Breast epithelium (tissue), 4 donors: ENCODE measurements around the gene LEPROT. TPM values are rescaled to one million over a fixed set of nuclear protein-coding genes. Genes with fewer than 3 reads are reported as not detected.

ENCODE experiments used
- DNase-seq, 2 donors: peaks; one replicate each; pipeline ENCODE4 v3.0.0-alpha.2; 2019; ENCODE audit warnings: low spot score in 2 of 2
- H3K27ac ChIP-seq, 2 donors: fragments of 200-600 bp; sonication (generic) in 1 of 2; one replicate each; pipeline ENCODE4 v1.5.1; 2016 to 2019; ENCODE audit warnings: mild to moderate bottlenecking in 1 of 2
- H3K27me3 ChIP-seq, 2 donors: fragments of 200-600 bp; sonication (generic) in 1 of 2; one replicate each; pipeline versions ENCODE4 v1.5.1 to v1.6.0; 2017 to 2019; ENCODE audit warnings: control low read depth in 1 of 2, mild to moderate bottlenecking in 1 of 2
- H3K36me3 ChIP-seq: fragments of 200-600 bp; one replicate; pipeline ENCODE4 v1.5.1; 2019
- H3K4me1 ChIP-seq, 2 donors: fragments of 200-600 bp; sonication (generic); one replicate each; pipeline ENCODE4 v1.5.1; 2016 to 2019; ENCODE audit warnings: control low read depth in 1 of 2
- H3K4me3 ChIP-seq, 3 donors: fragments of 200-600 bp; sonication (generic); 1 replicate in 2 of 3; 2 replicates in 1 of 3; pipeline ENCODE4 v1.5.1; 2016 to 2019; ENCODE audit warnings: mild to moderate bottlenecking in 3 of 3, moderate library complexity in 2 of 3
- H3K9me3 ChIP-seq, 2 donors: fragments of 200-600 bp; sonication (generic) in 1 of 2; one replicate each; pipeline ENCODE4 v1.5.1; 2016 to 2019; ENCODE audit warnings: control low read depth in 1 of 2
- CTCF ChIP-seq, 3 donors: fragments of 450-650 bp; IDR thresholded peaks; one replicate each; pipeline ENCODE4 v1.5.1; 2016 to 2017; ENCODE audit warnings: antibody characterized with exemption in 3 of 3, mild to moderate bottlenecking in 3 of 3, moderate library complexity in 3 of 3
- POLR2A ChIP-seq: fragments of 450-650 bp; IDR thresholded peaks from one replicate; pipeline ENCODE4 v1.6.1; 2016; ENCODE audit warnings: antibody characterized with exemption, mild to moderate bottlenecking, moderate library complexity
- POLR2AphosphoS5 ChIP-seq, 3 donors: sonication (generic); formaldehyde crosslinking; IDR thresholded peaks; one replicate each; pipeline ENCODE4 v1.6.1; 2017; ENCODE audit warnings: antibody characterized with exemption in 3 of 3
- intact Hi-C: fragments of 100-400 bp; cut with DNase I; formaldehyde crosslinking; loops from one replicate; pipeline ENCODE4 v1.15.1; 2023; ENCODE audit warnings: low total_unique reads
- total RNA-seq, 3 donors: library from RNA; depleted of rRNA; stranded (reverse); fragments of >200 nt; gene quantifications; one replicate each; pipeline ENCODE4 v1.1.0, GENCODE V29; 2016

Gene LEPROT
- total RNA-seq, 3 donors from 2014 or later: 71.1 to 103 (median 75.5) TPM

GRCh38 chr1:65409816-65410326 lies 10.6 kb upstream of the LEPROT start:
- TF ChIP-seq CTCF (IDR thresholded peaks at IDR 0.05): no peak
- no peak for TF ChIP-seq POLR2A
- no peak for TF ChIP-seq POLR2AphosphoS5 (IDR thresholded peaks at IDR 0.05)
- H3K36me3 ChIP-seq: no peaks in the 10 kb centered on the region
- no peaks in the 10 kb centered on the region for H3K9me3 ChIP-seq
- H3K27me3 ChIP-seq: no peaks in the 10 kb centered on the region
- H3K4me1 ChIP-seq: no peaks in the 10 kb centered on the region
- no peak overlapping the region for H3K27ac ChIP-seq
- H3K4me3 ChIP-seq: no peak overlapping the region
- no peak for DNase-seq
- intact Hi-C loops: loop anchor here (5.0 kb wide), 1 partner anchor 1257 kb away; no protein-coding TSS in a partner anchor

GRCh38 chr1:65412256-65412983 lies 8.0 kb upstream of the LEPROT start:
- no peak for TF ChIP-seq POLR2A
- TF ChIP-seq POLR2AphosphoS5 (IDR thresholded peaks at IDR 0.05): no peak
- no peak for TF ChIP-seq CTCF (IDR thresholded peaks at IDR 0.05)
- H3K4me1 ChIP-seq: no peaks in the 10 kb centered on the region
- no peak overlapping the region for H3K27ac ChIP-seq
- H3K9me3 ChIP-seq: no peaks in the 10 kb centered on the region
- intact Hi-C loops: no loop called here
- DNase-seq: no peak
- H3K4me3 ChIP-seq: no peak overlapping the region
- H3K27me3 ChIP-seq: no peaks in the 10 kb centered on the region
- H3K36me3 ChIP-seq: no peaks in the 10 kb centered on the region

- Histone ChIP-seq H3K9me3 (no peaks in the 10 kb centered on the region), H3K4me1 (no peaks in the 10 kb centered on the region), H3K4me3 (no peak overlapping the region), H3K27ac (no peak overlapping the region), H3K36me3 (no peaks in the 10 kb centered on the region), H3K27me3 (no peaks in the 10 kb centered on the region)
- intact Hi-C loops: no loop called here
- DNase-seq: no peak
- TF ChIP-seq POLR2AphosphoS5 (IDR thresholded peaks at IDR 0.05): no peak
- TF ChIP-seq POLR2A: no peak
- no peak for TF ChIP-seq CTCF (IDR thresholded peaks at IDR 0.05)
These were observed 7.5 kb upstream of the LEPROT start for GRCh38 chr1:65412984-65413375.

GRCh38 chr1:65414538-65414937 lies 5.9 kb upstream of the LEPROT start:
- H3K36me3 ChIP-seq: no peaks in the 10 kb centered on the region

More at GRCh38 chr1:65414538-65414937, 5.9 kb upstream of the LEPROT start:
- DNase-seq: no peak
- H3K4me3 ChIP-seq: no peak overlapping the region
- H3K9me3 ChIP-seq: no peaks in the 10 kb centered on the region
- H3K27ac ChIP-seq: no peak overlapping the region
- H3K27me3 ChIP-seq: no peaks in the 10 kb centered on the region
- TF ChIP-seq POLR2A (no peak), CTCF (IDR thresholded peaks at IDR 0.05) (no peak), POLR2AphosphoS5 (IDR thresholded peaks at IDR 0.05) (no peak)
- intact Hi-C loops: no loop called here
- no peaks in the 10 kb centered on the region for H3K4me1 ChIP-seq
